KMS-11 (cell line): ENCODE results near the gene MAP2K5.

Source experiments
- H2AFZ ChIP-seq: fragments of 200-600 bp; sonication (generic); 2 replicates; pipeline ENCODE4 v1.6.1; 2016; ENCODE audit warnings: antibody characterized with exemption, mixed run types, low read depth
- H3K27ac ChIP-seq: fragments of 200-600 bp; sonication (generic); 2 replicates; pipeline ENCODE4 v1.6.1; 2016; ENCODE audit warnings: mild to moderate bottlenecking, mixed run types
- H3K27me3 ChIP-seq: fragments of 200-600 bp; sonication (generic); 2 replicates; pipeline ENCODE4 v1.6.1; 2017; ENCODE audit warnings: mild to moderate bottlenecking, low read depth, mixed run types, moderate library complexity; ENCODE audit not compliant: insufficient read depth
- H3K36me3 ChIP-seq: fragments of 200-600 bp; sonication (generic); 2 replicates; pipeline ENCODE4 v1.6.1; 2017; ENCODE audit warnings: mild to moderate bottlenecking, mixed run types; ENCODE audit not compliant: insufficient read depth
- H3K4me1 ChIP-seq: fragments of 200-600 bp; sonication (generic); 2 replicates; pipeline ENCODE4 v1.6.1; 2016; ENCODE audit warnings: mild to moderate bottlenecking, low read depth, mixed run types; ENCODE audit not compliant: poor library complexity, severe bottlenecking
- H3K4me2 ChIP-seq: fragments of 200-600 bp; sonication (generic); 2 replicates; pipeline ENCODE4 v1.7.0; 2016; ENCODE audit warnings: mild to moderate bottlenecking, mixed run types
- H3K4me3 ChIP-seq: fragments of 200-600 bp; sonication (generic); IDR thresholded peaks from 2 replicates; pipeline ENCODE4 v1.6.1; 2017; ENCODE audit warnings: low read depth, low read length, mixed read lengths; ENCODE audit not compliant: insufficient read depth
- H3K79me2 ChIP-seq: fragments of 200-600 bp; sonication (generic); 2 replicates; pipeline ENCODE4 v1.6.1; 2016; ENCODE audit warnings: low read depth, mixed run types; ENCODE audit not compliant: insufficient read depth
- H3K9ac ChIP-seq: fragments of 200-600 bp; sonication (generic); 2 replicates; pipeline ENCODE4 v1.6.1; 2016; ENCODE audit warnings: mild to moderate bottlenecking, mixed run types
- H4K20me1 ChIP-seq: fragments of 200-600 bp; sonication (generic); 2 replicates; pipeline ENCODE4 v1.6.1; 2016; ENCODE audit warnings: mild to moderate bottlenecking, mixed run types; ENCODE audit not compliant: insufficient read depth
- TF ChIP-seq, protein P1 (sequence below): fragments of 200-600 bp; sonication (generic); conservative IDR thresholded peaks from 2 replicates; pipeline ENCODE4 v1.6.1; 2017; ENCODE audit warnings: low read depth, mild to moderate bottlenecking, antibody characterized with exemption, low read length, moderate library complexity, mixed read lengths

MAP2K5 gene

GRCh38 chr15:67731112-67731721 is 188.7 kb downstream of the MAP2K5 start:
- H3K27me3 ChIP-seq: no peaks in the 10 kb centered on the region
- H3K9ac ChIP-seq: no peak overlapping the region
- no peak overlapping the region for H3K4me2 ChIP-seq
- H3K36me3 ChIP-seq: no peaks in the 10 kb centered on the region
- no peaks in the 10 kb centered on the region for H3K4me1 ChIP-seq
- no peaks in the 10 kb centered on the region for H3K79me2 ChIP-seq
- no peak overlapping the region for H2AFZ ChIP-seq
- no peak overlapping the region for H3K27ac ChIP-seq
- no peaks in the 10 kb centered on the region for H4K20me1 ChIP-seq
- TF ChIP-seq, protein P1, sequence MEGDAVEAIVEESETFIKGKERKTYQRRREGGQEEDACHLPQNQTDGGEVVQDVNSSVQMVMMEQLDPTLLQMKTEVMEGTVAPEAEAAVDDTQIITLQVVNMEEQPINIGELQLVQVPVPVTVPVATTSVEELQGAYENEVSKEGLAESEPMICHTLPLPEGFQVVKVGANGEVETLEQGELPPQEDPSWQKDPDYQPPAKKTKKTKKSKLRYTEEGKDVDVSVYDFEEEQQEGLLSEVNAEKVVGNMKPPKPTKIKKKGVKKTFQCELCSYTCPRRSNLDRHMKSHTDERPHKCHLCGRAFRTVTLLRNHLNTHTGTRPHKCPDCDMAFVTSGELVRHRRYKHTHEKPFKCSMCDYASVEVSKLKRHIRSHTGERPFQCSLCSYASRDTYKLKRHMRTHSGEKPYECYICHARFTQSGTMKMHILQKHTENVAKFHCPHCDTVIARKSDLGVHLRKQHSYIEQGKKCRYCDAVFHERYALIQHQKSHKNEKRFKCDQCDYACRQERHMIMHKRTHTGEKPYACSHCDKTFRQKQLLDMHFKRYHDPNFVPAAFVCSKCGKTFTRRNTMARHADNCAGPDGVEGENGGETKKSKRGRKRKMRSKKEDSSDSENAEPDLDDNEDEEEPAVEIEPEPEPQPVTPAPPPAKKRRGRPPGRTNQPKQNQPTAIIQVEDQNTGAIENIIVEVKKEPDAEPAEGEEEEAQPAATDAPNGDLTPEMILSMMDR: no peak
- no peak overlapping the region for H3K4me3 ChIP-seq

DNA sequence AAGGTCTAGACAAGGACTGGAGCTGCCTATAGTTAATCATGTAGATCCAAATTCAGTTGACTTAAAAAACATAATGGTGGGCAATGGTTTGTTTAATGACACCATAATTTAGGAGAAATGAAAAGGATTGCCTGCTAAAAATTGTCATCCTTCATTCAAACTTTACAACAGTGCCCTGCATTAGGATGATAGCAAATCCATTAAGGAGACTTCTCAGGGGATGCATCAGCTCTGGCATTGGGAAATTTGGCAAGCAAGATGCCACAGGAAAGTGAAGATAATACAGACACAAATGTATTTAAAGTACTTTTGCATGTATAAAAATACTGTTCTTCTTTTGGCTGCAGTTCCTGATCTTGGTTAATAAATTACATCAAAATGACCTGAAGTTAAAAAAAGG is 189.7 kb downstream of the MAP2K5 start:
- H3K4me1 ChIP-seq: no peaks in the 10 kb centered on the region
- no peaks in the 10 kb centered on the region for H4K20me1 ChIP-seq
- TF ChIP-seq, protein P1: no peak
- no peak overlapping the region for H3K4me2 ChIP-seq
- no peak overlapping the region for H3K27ac ChIP-seq
- H3K4me3 ChIP-seq: no peak overlapping the region
- no peaks in the 10 kb centered on the region for H3K36me3 ChIP-seq
- H3K79me2 ChIP-seq: no peaks in the 10 kb centered on the region
- H2AFZ ChIP-seq: no peak overlapping the region
- no peak overlapping the region for H3K9ac ChIP-seq
- H3K27me3 ChIP-seq: no peaks in the 10 kb centered on the region

DNA sequence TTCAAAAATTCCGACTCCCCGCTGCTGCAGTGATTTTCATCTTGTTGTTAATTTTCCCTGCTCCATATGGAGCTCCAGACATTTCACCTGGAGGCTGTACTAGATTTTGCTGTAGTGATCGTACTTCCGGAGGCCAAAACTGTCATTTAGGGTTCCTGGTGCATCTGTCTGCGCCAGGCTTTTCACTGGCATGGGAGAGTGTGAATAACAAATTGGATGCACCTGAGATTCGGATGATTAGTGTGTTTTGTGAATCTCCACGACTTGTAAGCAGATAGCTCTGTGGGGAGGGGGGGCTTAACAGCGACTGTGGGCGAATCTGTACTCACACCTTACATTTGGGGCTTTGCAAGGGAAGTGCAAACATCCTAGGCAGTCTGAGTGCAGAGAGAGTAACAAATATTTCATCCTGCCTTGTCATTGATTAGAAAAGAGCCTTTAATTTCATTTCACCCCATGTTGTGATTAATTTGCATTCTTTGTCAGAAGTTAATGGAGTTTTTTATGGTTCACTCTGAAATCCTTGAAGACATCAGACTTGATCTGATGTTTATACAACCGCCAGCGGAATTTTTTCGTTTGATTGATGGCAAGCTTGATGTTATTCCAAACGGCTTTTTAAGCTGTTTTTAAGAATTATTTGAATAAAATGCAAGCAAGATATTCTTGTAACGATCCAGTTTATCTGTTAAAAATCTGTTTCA is 190.3 kb downstream of the MAP2K5 start:
- no peak overlapping the region for H3K9ac ChIP-seq
- no peaks in the 10 kb centered on the region for H4K20me1 ChIP-seq
- H3K4me2 ChIP-seq: no peak overlapping the region
- no peak overlapping the region for H3K4me3 ChIP-seq
- H3K36me3 ChIP-seq: no peaks in the 10 kb centered on the region
- no peak overlapping the region for H3K27ac ChIP-seq
- no peaks in the 10 kb centered on the region for H3K79me2 ChIP-seq
- no peaks in the 10 kb centered on the region for H3K27me3 ChIP-seq
- TF ChIP-seq, protein P1: no peak
- H2AFZ ChIP-seq: no peak overlapping the region
- H3K4me1 ChIP-seq: no peaks in the 10 kb centered on the region

DNA sequence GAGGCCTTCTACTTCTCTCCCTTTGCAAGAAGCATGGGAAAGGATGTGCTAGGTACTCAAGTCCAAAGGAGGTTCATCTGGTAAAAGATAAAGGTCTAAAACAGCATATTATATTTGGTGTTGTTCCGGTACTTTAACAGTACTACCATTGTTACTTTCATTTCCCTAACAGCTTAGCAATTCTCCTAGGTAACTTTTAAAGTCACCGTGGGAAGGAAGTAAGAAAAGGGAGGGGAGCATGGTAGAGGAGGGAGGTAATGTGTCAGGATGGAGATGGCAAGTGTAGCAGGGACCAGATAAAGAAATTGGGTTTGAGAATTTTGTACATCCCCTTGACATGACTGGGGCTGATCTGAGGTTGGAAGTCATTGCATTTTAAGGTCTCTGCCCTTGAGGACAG is 193.4 kb downstream of the MAP2K5 start:
- H3K4me3 ChIP-seq: no peak overlapping the region
- H3K4me1 ChIP-seq: peaks cover 7% of the 10 kb centered on the region
- TF ChIP-seq, protein P1: no peak
- H3K4me2 ChIP-seq: no peak overlapping the region
- H3K27me3 ChIP-seq: no peaks in the 10 kb centered on the region
- no peak overlapping the region for H3K27ac ChIP-seq
- no peaks in the 10 kb centered on the region for H3K79me2 ChIP-seq
- no peaks in the 10 kb centered on the region for H3K36me3 ChIP-seq
- no peak overlapping the region for H2AFZ ChIP-seq
- H3K9ac ChIP-seq: no peak overlapping the region
- H4K20me1 ChIP-seq: no peaks in the 10 kb centered on the region
